NT2/D1 (cell line): ENCODE data around the gene LENG9.

Source experiments
- DNase-seq: peaks from one replicate; pipeline ENCODE4 v3.0.0-alpha.2; 2011; ENCODE audit warnings: low read depth, low spot score
- H3K27me3 ChIP-seq: 2 replicates; pipeline ENCODE4 v1.6.0; 2011; ENCODE audit warnings: mild to moderate bottlenecking; ENCODE audit not compliant: insufficient read length, insufficient read depth
- H3K36me3 ChIP-seq: 2 replicates; pipeline ENCODE4 v1.6.1; 2011; ENCODE audit warnings: mild to moderate bottlenecking, low read length, mixed read lengths; ENCODE audit not compliant: insufficient read depth, insufficient read length
- H3K4me1 ChIP-seq: 2 replicates; pipeline ENCODE4 v1.5.1; 2011; ENCODE audit not compliant: insufficient read depth, insufficient read length
- H3K4me3 ChIP-seq: 2 replicates; pipeline ENCODE4 v1.5.1; 2011; ENCODE audit warnings: low read depth; ENCODE audit not compliant: insufficient read length
- H3K9ac ChIP-seq: 2 replicates; pipeline ENCODE4 v1.6.0; 2011; ENCODE audit warnings: low read depth; ENCODE audit not compliant: insufficient read length
- H3K9me3 ChIP-seq: 2 replicates; pipeline ENCODE4 v1.5.1; 2011; ENCODE audit warnings: mild to moderate bottlenecking, low read length; ENCODE audit not compliant: insufficient read depth
- SUZ12 ChIP-seq: IDR thresholded peaks from 2 replicates; pipeline ENCODE4 v1.6.1; 2011; ENCODE audit not compliant: insufficient read length, insufficient read depth; ENCODE audit errors: extremely low read depth
- YY1 ChIP-seq: IDR thresholded peaks from 2 replicates; pipeline ENCODE4 v1.6.1; 2011; ENCODE audit not compliant: insufficient read length, insufficient read depth
- ZNF274 ChIP-seq: IDR thresholded peaks from 2 replicates; pipeline ENCODE4 v1.6.1; 2011; ENCODE audit warnings: mild to moderate bottlenecking, low read depth, low read length

LENG9 gene

GRCh38 chr19:54415208-54415900 is 48.2 kb downstream of the LENG9 start, which contains the start of gene TTYH1:
TSS of gene TTYH1 (plus strand) at chr19:54415464. CDS start at chr19:54415553, 89 bp downstream.
- no peak for DNase-seq
- H3K4me3 ChIP-seq = peak within 1 kb of the TSS; percentile 43
- H3K36me3 ChIP-seq = no peaks in the 10 kb centered on the region
- no peak for TF ChIP-seq ZNF274
- TF ChIP-seq SUZ12 = no peak
- no peak for TF ChIP-seq YY1
- H3K27me3 ChIP-seq = peaks cover 53% of the 10 kb centered on the region
- H3K9me3 ChIP-seq = peaks cover 11% of the 10 kb centered on the region; the same call in 1 of the 2 replicates
- H3K4me1 ChIP-seq = peaks cover 6% of the 10 kb centered on the region
- peak within 1 kb of the TSS; percentile 61 for H3K9ac ChIP-seq

GRCh38 chr19:54414156-54414555 is 49.4 kb downstream of the LENG9 start:
- Histone ChIP-seq H3K9me3 (peaks cover 11% of the 10 kb centered on the region; the same call in 1 of the 2 replicates), H3K27me3 (peaks cover 61% of the 10 kb centered on the region), H3K4me3 (no peak overlapping the region), H3K4me1 (peaks cover 2% of the 10 kb centered on the region), H3K36me3 (no peaks in the 10 kb centered on the region), H3K9ac (no peak overlapping the region)
- TF ChIP-seq SUZ12 (no peak), YY1 (no peak), ZNF274 (no peak)
- no peak for DNase-seq

GRCh38 chr19:54412877-54413276 is 50.7 kb downstream of the LENG9 start:
- DNase-seq = no peak
- H3K9ac ChIP-seq = no peak overlapping the region
- peaks cover 62% of the 10 kb centered on the region for H3K27me3 ChIP-seq
- H3K9me3 ChIP-seq = peaks cover 11% of the 10 kb centered on the region; the same call in 1 of the 2 replicates
- peaks cover 2% of the 10 kb centered on the region for H3K4me1 ChIP-seq
- TF ChIP-seq YY1 = no peak
- no peak for TF ChIP-seq ZNF274
- no peak for TF ChIP-seq SUZ12
- no peak overlapping the region for H3K4me3 ChIP-seq
- H3K36me3 ChIP-seq = no peaks in the 10 kb centered on the region
